Measurements from ENCODE around the gene DDX17. TPM values are rescaled to one million over a fixed set of nuclear protein-coding genes. Genes with fewer than 3 reads are reported as not detected.

The DDX17 gene
- total RNA-seq, 1 experiment from 2014 or later = 343 TPM

DNA sequence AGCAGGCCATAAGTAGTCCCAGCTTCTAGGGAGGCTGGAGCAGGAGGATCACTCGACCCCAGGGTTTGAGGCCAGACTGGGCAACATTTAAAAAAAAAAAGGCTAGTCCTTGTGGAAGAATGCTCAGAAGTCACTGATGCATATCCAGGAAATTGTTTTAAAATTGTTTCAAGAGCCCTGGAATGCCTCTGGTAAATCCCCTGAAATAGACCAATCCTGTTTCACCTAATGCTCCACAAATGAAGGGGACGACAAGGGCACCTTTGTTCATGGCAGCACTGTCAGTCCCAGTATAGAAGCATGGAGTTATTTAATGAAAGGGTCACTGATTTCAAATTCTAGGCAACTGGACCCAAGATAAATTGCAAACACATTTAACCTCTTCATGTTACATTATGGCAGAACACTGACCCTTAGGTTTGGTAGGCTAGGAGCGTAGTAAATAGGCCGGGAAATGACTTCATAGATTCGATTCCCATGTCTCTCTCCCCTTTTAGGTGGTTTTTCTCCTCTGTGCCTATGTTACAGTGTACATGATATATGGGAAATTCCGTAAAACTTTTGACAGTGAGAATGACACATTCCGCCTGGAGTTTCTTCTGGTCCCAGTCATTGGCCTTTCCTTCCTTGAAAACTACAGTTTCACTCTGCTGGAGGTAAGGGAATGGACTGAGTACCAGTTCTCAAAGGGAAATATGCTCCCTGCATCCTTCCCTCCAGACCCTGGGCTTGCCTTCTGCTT, 26.8 kb downstream of the DDX17 start:
- DNase-seq (ENCODE audit: low spot score) = no peak
- H3K4me3 ChIP-seq (ENCODE audit: low read depth, low read length, poor library complexity, severe bottlenecking) = no peak overlapping the region
- H3K36me3 ChIP-seq (ENCODE audit: insufficient read depth, low read length, poor library complexity, severe bottlenecking) = peaks cover 33% of the 10 kb centered on the region
- CTCF ChIA-PET = no interaction called here
- H3K9me3 ChIP-seq (ENCODE audit: low read depth, low read length, poor library complexity, severe bottlenecking) = no peaks in the 10 kb centered on the region
- POLR2A ChIA-PET (ENCODE audit: low non-redundant PET) = no interaction called here
- no peaks in the 10 kb centered on the region for H3K27me3 ChIP-seq (replicated peaks; ENCODE audit: insufficient read depth, low read depth, low read length, poor library complexity)
- intact Hi-C loops (cut with micrococcal nuclease; ENCODE audit: unreplicated experiment) = no loop called here
- H3K27ac ChIP-seq (ENCODE audit: low read depth, low read length, poor library complexity, severe bottlenecking) = no peak overlapping the region
- TF ChIP-seq, protein P1, sequence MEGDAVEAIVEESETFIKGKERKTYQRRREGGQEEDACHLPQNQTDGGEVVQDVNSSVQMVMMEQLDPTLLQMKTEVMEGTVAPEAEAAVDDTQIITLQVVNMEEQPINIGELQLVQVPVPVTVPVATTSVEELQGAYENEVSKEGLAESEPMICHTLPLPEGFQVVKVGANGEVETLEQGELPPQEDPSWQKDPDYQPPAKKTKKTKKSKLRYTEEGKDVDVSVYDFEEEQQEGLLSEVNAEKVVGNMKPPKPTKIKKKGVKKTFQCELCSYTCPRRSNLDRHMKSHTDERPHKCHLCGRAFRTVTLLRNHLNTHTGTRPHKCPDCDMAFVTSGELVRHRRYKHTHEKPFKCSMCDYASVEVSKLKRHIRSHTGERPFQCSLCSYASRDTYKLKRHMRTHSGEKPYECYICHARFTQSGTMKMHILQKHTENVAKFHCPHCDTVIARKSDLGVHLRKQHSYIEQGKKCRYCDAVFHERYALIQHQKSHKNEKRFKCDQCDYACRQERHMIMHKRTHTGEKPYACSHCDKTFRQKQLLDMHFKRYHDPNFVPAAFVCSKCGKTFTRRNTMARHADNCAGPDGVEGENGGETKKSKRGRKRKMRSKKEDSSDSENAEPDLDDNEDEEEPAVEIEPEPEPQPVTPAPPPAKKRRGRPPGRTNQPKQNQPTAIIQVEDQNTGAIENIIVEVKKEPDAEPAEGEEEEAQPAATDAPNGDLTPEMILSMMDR (conservative IDR thresholded peaks at IDR 0.05; ENCODE audit: low read depth, low read length) = no peak
- TF ChIP-seq EZH2 (IDR thresholded peaks at IDR 0.05; ENCODE audit: borderline replicate concordance, low read depth, low read length, poor library complexity, severe bottlenecking) = no peak
- peaks cover 7% of the 10 kb centered on the region for H3K4me1 ChIP-seq (ENCODE audit: insufficient read depth, low read length, poor library complexity, severe bottlenecking)
- no TSS peak for BruUV-seq (replicated peaks)

DNA sequence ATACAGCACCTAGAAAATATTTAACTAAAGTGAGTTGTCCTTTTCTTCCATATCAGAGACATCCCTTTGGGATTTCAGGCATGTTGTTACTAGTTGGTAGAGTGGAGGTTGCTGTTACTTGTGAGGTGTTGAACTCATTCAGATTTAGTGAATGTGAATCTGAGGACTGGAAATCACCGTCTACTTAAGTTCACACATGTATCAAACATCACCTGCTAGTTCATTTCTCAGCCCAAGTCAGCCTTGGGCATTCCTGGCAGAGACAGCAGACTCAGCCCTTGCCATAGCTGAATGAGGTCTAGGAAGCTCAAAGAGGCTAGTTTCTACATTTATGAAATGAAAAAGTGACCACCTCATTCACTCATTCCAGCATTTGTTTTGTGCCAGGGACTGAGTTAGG, 28.5 kb downstream of the DDX17 start:
- no TSS peak for BruUV-seq (replicated peaks)
- Histone ChIP-seq H3K4me3 (ENCODE audit: low read depth, low read length, poor library complexity, severe bottlenecking) (no peak overlapping the region), H3K27me3 (replicated peaks; ENCODE audit: insufficient read depth, low read depth, low read length, poor library complexity) (no peaks in the 10 kb centered on the region), H3K9me3 (ENCODE audit: low read depth, low read length, poor library complexity, severe bottlenecking) (no peaks in the 10 kb centered on the region), H3K27ac (ENCODE audit: low read depth, low read length, poor library complexity, severe bottlenecking) (no peak overlapping the region), H3K36me3 (ENCODE audit: insufficient read depth, low read length, poor library complexity, severe bottlenecking) (peaks cover 17% of the 10 kb centered on the region), H3K4me1 (ENCODE audit: insufficient read depth, low read length, poor library complexity, severe bottlenecking) (peaks cover 7% of the 10 kb centered on the region)
- intact Hi-C loops (cut with micrococcal nuclease; ENCODE audit: unreplicated experiment) = no loop called here
- CTCF ChIA-PET = no interaction called here
- no peak for DNase-seq (ENCODE audit: low spot score)
- POLR2A ChIA-PET (ENCODE audit: low non-redundant PET) = no interaction called here
- no peak for TF ChIP-seq EZH2 (IDR thresholded peaks at IDR 0.05; ENCODE audit: borderline replicate concordance, low read depth, low read length, poor library complexity, severe bottlenecking)
- TF ChIP-seq, protein P1 (conservative IDR thresholded peaks at IDR 0.05; ENCODE audit: low read depth, low read length) = no peak

DNA sequence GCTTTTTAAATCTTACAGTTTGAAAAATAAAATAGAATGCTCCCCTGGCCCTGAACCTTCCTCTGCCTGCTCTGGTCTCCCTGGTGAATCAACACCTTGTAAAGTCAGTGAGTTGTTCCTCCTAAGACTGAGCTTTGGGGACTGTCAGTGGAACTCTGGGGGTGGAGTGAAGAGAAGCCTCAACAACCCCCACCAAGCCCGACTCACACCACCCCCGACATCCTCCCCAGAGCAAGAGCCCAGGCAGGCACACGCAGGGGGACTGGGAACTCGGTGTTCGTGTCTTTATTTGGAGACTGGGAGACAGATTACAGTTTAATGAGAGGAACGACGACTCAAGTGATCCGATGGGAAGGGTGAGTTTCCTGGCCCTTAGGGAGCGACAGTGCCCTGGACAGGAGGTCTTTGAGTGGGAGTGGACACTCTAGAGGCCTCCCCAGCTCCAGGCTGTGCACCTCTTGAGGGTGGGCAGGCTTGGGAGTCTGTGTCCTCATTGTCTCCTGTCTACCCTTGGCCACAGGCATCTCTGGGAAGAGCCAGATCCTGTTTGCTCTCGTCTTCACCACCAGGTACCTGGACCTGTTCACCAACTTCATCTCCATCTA, 32.0 kb downstream of the DDX17 start:
- H3K9me3 ChIP-seq (ENCODE audit: low read depth, low read length, poor library complexity, severe bottlenecking) = no peaks in the 10 kb centered on the region
- ChIA-PET CTCF (no interaction called here), POLR2A (ENCODE audit: low non-redundant PET) (no interaction called here)
- H3K36me3 ChIP-seq (ENCODE audit: insufficient read depth, low read length, poor library complexity, severe bottlenecking) = no peaks in the 10 kb centered on the region
- no peak overlapping the region for H3K4me3 ChIP-seq (ENCODE audit: low read depth, low read length, poor library complexity, severe bottlenecking)
- H3K27ac ChIP-seq (ENCODE audit: low read depth, low read length, poor library complexity, severe bottlenecking) = no peak overlapping the region
- DNase-seq (ENCODE audit: low spot score) = no peak
- intact Hi-C loops (cut with micrococcal nuclease; ENCODE audit: unreplicated experiment) = no loop called here
- peaks cover 3% of the 10 kb centered on the region for H3K4me1 ChIP-seq (ENCODE audit: insufficient read depth, low read length, poor library complexity, severe bottlenecking)
- no peak for TF ChIP-seq EZH2 (IDR thresholded peaks at IDR 0.05; ENCODE audit: borderline replicate concordance, low read depth, low read length, poor library complexity, severe bottlenecking)
- TF ChIP-seq, protein P1 (conservative IDR thresholded peaks at IDR 0.05; ENCODE audit: low read depth, low read length) = no peak
- H3K27me3 ChIP-seq (replicated peaks; ENCODE audit: insufficient read depth, low read depth, low read length, poor library complexity) = no peaks in the 10 kb centered on the region
- BruUV-seq (replicated peaks) = no TSS peak
